Fibroblast of peridontal ligament (primary cell): Measurements from ENCODE around the gene ITGB3.
"Not testable (repeated sequence)": the region's sequence is repeated elsewhere in the genome, so short reads cannot be mapped to it uniquely, and the experiment has no call there.

Experiments
- DNase-seq: peaks from one replicate; pipeline ENCODE4 v3.0.0-alpha.2; 2010; ENCODE audit errors: extremely low read depth

ITGB3 gene

GRCh38 chr17:47223007-47223406 lies 30.6 kb upstream of the ITGB3 start:
- DNase-seq: no peak

GRCh38 chr17:47223460-47223859 lies 30.2 kb upstream of the ITGB3 start:
- DNase-seq: no peak

- DNase-seq: not testable (repeated sequence)
Observed at GRCh38 chr17:47224077-47224476, 29.6 kb upstream of the ITGB3 start.

- DNase-seq: no peak
Observed at GRCh38 chr17:47224966-47225365, 28.7 kb upstream of the ITGB3 start.

GRCh38 chr17:47225436-47225858 lies 28.2 kb upstream of the ITGB3 start:
- DNase-seq: peak; percentile 91

- DNase-seq: peak; percentile 67
Observed at GRCh38 chr17:47225911-47226688, 27.5 kb upstream of the ITGB3 start.

- DNase-seq: no peak
Observed at GRCh38 chr17:47227862-47228261, 25.8 kb upstream of the ITGB3 start.

- DNase-seq: peak; percentile 97
Observed at GRCh38 chr17:47229535-47230443, 23.8 kb upstream of the ITGB3 start.

GRCh38 chr17:47230864-47231263 lies 22.8 kb upstream of the ITGB3 start:
- no peak for DNase-seq

- DNase-seq: no peak
Observed at GRCh38 chr17:47231334-47231733, 22.3 kb upstream of the ITGB3 start.

GRCh38 chr17:47231866-47232265 lies 21.8 kb upstream of the ITGB3 start:
- DNase-seq: no peak

GRCh38 chr17:47232465-47232864 lies 21.2 kb upstream of the ITGB3 start:
- DNase-seq: no peak

- no peak for DNase-seq
Observed at GRCh38 chr17:47235506-47235905, 18.1 kb upstream of the ITGB3 start.

GRCh38 chr17:47235923-47236322 lies 17.7 kb upstream of the ITGB3 start:
- no peak for DNase-seq

- no peak for DNase-seq
Observed at GRCh38 chr17:47237841-47238240, 15.8 kb upstream of the ITGB3 start.

- DNase-seq: no peak
Observed at GRCh38 chr17:47238321-47239010, 15.2 kb upstream of the ITGB3 start.

- no peak for DNase-seq
Observed at GRCh38 chr17:47239619-47239966, 14.0 kb upstream of the ITGB3 start.

GRCh38 chr17:47239967-47240651 lies 13.5 kb upstream of the ITGB3 start:
- DNase-seq: peak; percentile 97

- no peak for DNase-seq
Observed at GRCh38 chr17:47240806-47241205, 12.8 kb upstream of the ITGB3 start.

GRCh38 chr17:47242648-47243047 lies 11.0 kb upstream of the ITGB3 start:
- no peak for DNase-seq

GRCh38 chr17:47243737-47244598 lies 9.7 kb upstream of the ITGB3 start:
- DNase-seq: no peak
